NCI-H2107 (cell line): Measurements from ENCODE around the gene CAD.
A peak's percentile ranks its signal among the peaks of the same experiment; 100 is the strongest.

ENCODE experiments used
- DNase-seq: peaks from one replicate; lab custom pipeline; 2025; lab: John Stamatoyannopoulos, UW

The CAD gene

DNA sequence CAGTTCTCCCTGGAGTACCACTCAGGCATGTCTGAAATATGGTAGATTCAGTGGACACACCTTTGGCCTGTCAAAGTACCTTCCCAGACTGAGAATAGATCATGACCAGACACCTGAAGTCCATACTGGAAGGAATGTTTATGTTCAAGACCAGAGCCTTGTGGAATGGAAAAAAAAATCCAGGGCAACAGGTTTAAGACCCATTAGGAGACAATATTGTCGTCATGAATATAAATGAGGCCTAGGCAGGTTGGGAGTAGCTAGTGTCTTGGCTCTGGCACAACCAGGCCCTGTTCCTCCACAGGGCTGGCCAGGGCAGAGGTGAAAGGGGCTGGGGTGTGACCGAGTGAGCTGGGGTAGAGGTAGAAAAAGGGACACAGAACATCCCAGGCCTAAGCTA lies 18.5 kb upstream of the CAD start:
- DNase-seq: no peak

DNA sequence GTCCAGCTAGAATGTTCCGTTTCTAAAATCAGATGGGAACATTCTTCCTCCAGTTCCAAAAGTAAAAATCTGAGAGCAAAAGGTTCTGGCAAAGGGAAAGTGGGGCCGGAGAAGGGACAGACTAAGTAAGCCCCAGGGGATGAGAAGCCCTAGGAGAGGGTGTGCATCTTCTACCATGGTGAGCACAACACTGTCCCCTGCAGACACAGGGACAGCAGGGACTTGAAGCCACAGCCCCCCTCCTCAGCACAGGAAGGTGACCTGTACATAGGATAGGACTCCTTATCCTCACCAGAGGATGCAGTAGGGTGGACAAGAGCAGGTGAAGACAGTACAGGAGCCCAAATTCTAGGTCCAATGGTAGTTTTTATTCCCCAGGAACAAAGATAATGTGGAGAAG lies 17.9 kb upstream of the CAD start:
- DNase-seq: no peak

DNA sequence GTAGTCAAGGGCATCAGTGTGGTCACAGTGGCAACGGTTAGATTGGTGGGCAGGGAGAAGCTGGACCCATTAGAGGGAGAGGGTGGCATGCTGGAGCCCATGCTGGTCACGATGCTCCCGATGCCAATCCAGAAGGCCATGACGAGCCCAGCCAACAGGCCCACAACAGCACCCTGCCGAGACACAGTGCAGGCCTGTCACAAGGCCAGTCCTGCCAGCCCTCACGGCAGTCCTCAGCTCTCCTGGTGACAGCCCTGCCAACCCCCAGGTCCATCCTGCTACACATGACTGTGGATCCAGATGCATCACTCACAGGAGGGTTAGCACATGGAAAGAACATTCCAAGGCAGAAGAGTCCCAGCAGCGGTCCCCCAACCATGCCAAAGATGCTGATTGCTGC lies 15.5 kb upstream of the CAD start:
- DNase-seq: no peak

DNA sequence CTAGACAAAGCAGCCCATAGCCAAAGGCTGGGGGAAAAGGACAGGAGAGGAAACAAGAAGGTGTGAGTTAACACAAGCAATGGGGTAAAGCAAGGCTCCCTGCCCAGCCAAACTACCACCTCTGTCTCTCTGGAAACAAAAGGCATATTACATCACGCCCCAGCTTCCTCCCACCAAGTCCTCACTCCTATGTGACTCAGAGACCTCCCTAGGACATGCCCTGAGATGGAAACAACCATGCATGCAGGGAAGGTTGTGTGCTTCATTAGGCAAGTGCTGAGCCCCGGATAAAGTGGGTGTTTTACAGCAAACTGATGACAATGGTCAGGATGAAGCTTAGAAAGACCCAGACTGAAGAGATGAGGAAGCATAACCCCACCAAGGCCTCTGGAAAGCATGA lies 14.3 kb upstream of the CAD start:
- no peak for DNase-seq

DNA sequence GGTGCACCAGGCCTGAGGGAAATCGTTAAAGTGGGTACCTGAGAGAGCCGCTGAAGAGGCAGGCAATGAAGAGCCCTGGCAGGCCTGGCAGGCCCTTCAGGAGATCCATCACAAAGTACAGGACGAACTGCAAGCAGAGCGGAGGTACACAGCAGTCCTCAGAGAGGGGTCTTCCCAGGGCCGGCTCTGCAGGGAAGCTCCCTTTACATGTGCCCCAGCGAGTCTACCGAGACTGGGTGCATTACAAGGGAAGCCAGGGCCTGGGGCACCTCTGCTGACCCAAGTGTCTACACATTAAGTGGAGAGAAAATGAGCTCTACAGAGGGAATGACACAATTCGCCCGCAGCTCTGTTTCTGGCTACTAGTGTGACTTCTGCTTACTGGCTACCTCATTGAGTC lies 13.4 kb upstream of the CAD start:
- no peak for DNase-seq

DNA sequence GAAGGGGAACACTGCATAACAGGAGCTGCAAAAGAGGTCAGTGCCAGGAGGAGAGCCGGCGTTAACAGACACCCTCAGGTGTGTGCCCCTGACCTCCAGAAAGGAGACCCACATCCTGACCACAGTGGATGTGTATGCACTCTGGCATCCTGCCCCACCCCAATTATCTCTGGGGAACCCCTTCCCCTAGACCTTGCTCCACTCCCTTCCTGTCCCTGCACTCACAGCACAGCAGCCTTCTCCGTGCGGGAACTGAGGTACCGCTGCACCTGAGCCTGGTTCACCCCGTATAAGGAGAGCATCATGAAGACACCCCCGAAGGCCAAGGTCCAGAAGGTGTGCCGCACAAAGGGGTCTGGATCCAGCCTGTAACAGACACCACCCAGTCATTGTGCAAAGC lies 12.6 kb upstream of the CAD start:
- DNase-seq: no peak

DNA sequence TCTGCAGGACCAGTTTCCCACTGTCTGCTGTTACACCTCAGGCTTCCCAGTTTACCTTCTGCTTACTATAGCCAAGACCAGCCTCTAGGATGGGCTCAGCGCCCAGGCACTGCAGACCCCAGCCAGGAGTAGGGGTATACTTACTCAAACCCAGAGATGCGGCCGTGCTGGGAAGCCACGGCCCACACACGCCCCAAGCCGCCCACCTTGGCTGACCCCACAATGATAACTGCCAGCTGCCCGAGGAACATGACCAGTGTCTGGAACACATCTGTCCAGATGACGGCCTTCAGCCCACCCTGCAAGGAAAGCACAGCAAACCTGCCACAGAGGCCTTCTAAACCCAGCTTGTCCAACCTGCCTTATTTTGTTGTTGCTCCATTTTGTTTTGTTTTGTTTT lies 12.0 kb upstream of the CAD start:
- no peak for DNase-seq

DNA sequence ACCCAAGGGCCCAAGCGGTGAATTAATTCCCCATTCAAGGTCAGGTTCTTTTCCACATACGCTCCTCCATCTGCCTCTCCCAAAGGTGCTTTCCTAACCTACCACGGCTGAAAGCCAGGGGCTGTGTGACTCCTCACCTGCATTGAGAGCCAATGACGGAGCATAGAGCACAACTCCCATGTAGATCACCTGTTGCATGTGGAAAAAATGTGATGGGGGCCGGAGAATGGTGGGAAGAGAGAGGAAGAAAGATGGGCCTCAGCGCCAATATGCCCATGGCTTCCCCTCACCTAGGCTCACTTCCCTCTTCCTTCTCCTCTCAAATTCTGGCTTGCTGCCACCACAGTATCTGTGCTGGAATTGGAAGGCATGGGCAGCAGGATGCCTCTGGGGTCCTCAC lies 10.8 kb upstream of the CAD start:
- DNase-seq: no peak

DNA sequence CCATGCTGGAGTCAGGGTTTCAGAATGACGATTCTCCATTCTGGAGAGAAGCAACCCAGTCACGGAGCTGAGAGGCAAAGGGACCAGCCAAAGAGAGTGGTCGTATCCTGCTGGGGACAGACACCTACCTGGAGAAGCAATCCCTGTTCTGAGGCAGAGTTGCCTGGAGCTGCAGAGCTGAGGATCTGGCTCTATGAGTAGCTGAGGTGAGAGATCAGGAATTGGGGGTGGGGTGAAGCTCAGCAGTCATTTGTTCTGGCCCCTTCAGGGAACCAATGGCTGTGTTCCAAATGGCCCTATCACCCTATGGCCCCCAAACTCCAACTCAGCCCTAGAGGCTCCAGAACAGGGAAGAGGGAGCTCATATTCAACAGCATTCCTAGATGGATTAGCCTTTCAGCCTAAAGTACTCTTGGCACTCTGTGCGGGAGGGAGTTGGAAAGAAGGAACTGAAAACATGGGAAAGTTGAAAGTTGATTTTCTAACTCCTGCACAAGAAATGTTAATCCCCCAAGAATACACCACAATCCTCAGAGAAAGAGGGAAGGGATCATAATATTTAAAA lies 8.6 kb upstream of the CAD start:
- no peak for DNase-seq

DNA sequence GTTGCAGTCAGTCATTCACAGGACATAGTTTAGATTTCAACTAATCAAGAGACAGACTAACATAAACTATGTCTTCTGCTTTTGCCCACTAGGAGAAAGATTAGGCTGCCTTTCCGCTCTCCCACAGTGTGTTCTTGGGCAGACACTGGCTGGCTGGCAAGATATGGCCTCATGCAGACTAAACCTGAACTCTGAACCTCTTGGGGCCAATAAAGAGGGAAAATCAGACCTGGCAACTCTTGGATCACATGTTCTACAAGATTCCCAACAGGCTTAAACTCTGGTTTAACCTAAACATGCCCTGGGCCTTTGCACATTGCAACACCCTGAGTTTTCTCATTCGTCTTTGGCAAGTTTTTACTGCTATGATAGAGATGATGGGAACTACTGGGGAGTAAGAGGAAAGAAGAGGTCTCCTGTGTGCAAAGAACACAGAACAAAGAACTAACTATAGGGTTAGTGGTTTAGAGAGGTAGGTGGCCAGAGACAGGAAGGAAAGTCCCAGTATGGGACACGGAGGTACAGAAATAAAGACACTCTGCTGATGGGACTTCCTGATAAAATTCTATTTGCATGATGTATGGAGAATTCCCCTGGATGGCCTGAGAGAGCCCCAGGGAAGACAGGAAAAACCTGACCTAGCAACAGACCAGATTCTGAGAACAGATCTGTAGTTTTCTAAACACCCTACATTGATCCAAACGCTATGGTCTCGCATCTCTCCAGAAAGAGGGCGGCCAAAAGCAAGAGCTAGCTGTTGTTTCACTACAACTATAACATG lies 7.4 kb upstream of the CAD start:
- no peak for DNase-seq

DNA sequence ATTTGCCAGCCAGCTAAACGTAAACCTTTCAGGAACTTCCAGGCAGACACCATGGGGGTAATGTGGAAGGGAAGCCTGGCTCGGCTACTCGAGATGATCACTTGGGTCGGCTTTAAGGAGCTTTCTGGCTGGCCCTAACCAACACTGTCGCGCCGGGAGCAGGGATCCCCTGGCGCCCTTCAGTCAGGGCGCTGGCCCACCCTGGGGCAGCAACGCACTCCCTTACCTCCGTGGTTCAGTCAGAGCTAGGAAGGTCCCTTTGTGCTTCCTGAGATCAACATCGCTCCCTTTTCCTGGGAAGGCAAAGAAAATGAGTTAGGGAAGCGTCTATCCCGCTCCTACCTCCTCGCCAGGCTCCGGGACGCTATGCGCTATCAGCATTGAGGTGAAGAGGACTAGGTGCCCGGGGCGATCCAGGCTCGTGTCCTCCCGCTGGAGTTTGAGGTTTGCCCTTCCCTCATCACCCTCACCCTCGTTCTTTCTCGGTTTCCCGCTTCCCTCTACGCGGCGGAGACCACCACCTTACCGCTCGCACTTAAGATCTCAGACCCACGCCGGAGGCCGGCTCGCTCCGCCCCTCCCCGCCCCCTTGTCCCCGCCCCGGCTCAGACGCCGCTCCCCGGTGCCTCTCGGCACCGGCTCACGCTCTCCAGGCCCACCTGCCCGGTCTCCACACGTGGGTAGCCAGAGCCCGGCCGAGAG lies 5.8 kb upstream of the CAD start:
- DNase-seq: no peak

DNA sequence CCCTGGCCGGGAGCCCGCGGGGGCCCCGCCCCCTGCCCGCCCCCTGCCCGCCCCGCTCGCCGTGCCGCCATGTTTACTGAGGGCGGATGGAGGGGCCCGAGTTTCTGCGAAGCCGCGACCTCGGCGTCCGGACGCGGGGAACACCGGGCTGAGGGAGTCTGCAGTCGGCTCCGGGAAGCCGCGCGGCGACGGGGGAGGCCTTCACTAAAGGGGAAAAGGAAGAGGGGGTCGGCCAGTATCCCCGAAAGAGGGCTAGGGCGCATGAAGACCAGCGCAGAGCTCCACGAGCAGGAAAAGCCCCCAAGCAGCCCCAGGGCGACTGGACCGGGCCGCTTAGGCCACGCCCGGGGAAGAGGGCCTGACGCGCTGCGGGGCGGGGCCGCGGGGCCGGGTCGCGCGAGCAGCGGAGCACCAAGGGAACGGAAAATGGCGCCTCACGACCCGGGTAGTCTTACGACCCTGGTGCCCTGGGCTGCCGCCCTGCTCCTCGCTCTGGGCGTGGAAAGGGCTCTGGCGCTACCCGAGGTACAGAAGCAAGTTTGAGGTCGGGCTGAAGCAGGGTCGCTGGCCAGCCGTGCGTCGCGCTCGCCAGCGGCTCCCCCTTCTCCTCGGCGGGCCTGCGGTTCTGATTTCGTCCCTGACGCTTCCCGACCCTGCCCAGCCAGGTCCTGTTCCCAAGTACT lies 5.1 kb upstream of the CAD start, which contains the start of the genes ATRAID and SLC5A6:
Gene ATRAID, plus strand, starts transcription at position 99 of the 683 bp plus-strand sequence. Its CDS starts 328 bp downstream, at position 427.
Gene SLC5A6, minus strand, starts transcription at position 326 of the 683 bp plus-strand sequence. CDS start 4,618 bp downstream, outside the sequence.
- DNase-seq: peak; percentile 67

DNA sequence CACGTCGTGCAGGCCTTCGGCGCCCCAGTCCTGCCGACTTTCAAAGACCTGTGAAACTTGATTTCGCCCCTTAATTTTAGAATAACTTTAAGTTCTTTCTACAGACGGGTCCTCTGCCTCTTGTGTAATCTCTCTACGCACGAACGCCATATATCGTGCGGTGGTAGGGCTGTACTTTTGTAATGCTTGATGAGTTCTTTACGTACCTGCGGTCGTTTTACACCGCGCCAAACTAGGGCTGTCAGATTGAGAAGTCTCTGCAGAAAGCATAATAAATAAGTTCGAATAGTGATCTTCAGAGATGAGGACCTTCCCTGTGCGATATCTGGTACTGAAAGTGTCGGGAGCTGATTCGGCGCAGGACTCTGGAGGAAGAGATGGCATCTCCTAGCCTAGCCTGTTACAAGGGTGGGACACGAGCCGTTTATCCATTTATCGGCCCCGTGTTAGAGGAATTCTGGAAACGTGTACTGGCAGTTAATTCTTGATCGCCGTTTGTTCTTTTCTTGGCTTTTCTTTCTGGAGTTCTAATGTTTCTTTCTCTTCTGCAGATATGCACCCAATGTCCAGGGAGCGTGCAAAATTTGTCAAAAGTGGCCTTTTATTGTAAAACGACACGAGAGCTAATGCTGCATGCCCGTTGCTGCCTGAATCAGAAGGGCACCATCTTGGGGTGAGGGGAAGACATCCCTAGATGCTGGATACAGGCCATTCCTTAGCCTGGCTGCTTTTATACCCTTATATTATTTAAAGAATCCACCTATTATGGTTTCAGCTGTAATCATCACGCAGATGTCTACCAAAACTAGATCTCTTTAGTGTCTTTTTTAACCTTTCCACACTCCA lies 4.3 kb upstream of the CAD start:
- no peak for DNase-seq

DNA sequence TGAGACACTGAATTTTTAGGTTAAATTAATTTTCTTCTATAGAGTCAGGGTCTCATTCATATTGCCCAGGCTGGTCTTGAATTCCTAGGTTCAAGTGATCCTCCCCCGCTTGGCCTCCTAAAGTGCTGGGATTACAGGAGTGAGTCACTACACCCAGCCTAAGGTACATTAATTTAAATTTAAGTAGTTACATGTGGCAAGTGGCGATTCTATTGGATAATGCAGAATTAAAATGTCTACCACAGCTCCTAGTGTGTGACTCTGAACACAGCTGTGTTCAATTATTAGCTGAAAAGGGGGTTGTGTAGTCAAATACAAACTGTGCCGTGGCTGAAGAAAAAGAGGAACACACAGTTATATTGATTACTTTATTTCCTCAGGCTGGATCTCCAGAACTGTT lies 2.2 kb upstream of the CAD start:
- no peak for DNase-seq

DNA sequence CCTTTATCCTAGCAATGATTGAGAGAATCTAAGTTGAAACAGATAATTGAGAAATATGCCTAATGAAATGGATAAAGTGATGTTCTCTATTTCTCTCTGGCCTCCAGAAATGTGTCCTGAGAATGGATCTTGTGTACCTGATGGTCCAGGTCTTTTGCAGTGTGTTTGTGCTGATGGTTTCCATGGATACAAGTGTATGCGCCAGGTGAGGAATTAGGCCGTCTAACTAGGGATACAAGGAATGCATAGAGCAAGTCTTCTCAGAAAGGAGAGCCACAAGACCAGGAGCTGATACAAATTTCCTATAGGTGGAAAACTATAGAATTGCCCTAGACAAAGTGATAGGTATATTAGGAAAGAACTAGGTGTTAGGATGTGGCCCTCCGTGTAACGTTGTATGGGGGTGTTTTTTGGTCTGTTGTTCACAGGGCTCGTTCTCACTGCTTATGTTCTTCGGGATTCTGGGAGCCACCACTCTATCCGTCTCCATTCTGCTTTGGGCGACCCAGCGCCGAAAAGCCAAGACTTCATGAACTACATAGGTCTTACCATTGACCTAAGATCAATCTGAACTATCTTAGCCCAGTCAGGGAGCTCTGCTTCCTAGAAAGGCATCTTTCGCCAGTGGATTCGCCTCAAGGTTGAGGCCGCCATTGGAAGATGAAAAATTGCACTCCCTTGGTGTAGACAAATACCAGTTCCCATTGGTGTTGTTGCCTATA lies 592 bp upstream of the CAD start:
- no peak for DNase-seq

DNA sequence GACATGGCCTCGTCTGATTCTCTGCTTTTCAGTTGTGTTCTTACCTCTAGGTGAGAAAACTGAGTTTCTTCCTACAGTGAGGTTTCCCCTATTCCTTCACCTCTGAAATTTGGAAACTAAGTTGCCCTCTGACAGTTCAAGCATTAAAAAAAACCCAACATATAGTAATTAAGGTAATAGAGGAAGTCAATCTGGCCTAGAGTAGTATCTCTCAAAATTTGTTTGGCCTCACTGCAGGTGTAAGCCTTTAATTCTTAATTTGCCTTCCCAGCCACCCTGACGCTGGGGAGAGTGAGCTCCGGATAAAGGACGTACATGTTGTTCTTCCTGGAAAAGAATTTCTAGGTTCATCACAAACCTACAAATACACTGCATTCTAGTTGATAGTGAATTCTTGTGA lies 1.4 kb downstream of the CAD start:
- DNase-seq: no peak

DNA sequence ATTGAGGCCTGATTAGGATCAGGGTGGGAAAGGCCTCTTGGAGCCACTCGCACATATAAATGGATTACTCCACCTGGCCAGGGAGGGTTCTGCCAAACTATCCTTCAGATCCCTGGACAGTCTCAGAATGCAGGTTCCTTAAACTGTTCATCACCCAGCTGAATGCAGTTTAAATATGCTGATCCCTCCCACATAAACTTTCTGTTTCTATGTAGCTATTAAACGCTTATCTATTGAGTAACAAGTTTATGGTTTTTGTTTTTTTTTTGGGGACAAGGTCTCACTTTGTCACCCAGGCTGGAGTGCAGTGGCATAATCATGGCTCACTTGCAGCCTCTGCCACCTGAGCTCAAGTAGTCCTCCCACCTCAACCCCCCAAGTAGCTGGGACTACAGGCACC lies 1.9 kb downstream of the CAD start:
- DNase-seq: no peak

DNA sequence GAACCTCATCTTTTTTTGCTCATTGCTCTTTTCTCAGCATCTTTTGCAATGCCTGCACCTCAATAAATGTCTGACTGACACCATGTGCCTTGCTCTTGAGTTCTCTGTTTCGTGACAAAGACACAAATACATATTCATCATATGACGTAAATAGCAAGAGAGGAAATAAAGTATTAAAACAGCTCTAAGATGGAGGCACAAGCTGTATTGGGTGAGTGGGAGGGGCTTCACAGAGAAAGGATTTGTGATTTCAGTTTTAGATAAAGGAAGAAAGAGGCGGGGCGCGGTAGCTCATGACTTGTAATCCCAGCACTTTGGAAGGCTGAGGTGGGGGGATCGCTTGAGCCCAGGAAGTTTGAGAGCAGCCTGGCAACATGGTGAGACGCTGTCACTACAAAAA lies 2.9 kb downstream of the CAD start:
- no peak for DNase-seq

DNA sequence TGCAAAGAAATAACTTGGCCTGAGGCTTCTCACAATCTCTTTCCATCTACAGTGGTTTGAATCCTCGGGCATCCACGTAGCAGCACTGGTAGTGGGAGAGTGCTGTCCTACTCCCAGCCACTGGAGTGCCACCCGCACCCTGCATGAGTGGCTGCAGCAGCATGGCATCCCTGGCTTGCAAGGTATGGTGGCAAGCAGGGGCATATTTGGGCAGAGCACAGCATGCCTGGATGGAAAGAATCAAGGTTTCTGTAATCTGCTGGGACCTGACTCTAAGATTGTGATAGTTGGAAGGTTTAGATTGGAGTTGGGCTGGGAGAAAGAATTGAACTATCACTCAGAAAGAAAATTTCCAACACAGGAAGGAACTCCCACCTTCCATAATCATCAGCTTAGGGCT lies 4.0 kb downstream of the CAD start:
- DNase-seq: no peak

DNA sequence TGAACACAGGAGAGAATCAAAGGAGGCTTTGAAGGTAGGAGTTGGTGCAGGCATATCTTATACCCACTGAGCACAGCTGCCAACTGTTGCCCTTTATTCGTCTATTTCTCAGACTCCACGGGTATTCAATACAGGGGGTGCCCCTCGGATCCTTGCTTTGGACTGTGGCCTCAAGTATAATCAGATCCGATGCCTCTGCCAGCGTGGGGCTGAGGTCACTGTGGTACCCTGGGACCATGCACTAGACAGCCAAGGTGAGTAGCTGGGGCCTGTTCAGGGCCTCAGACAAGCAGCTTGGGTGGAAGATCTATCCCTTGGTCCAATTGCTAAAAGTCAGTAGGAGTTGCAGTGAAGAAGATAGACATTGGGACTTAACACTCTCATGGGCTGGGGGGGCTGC lies 5.2 kb downstream of the CAD start:
- no peak for DNase-seq

DNA sequence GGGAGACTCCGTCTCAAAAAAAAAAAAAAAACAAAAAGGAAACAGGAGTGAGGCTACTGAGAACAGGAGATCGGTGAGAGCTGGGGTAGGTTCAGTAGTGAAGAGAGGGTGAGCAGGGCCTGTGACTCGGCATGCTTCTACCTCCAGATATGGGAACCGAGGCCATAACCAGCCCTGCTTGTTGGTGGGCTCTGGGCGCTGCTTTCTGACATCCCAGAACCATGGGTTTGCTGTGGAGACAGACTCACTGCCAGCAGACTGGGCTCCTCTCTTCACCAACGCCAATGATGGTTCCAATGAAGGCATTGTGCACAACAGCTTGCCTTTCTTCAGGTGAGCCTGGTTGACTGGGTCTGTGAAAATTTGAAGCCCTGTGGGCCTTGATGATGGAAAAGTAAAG lies 6.2 kb downstream of the CAD start:
- no peak for DNase-seq
